ENCODE data around the gene UQCC5. TPM values are rescaled to one million over a fixed set of nuclear protein-coding genes. Genes with fewer than 3 reads are reported as not detected.
A peak's percentile ranks its signal among the peaks of the same experiment; 100 is the strongest.

UQCC5 gene
- polyA plus RNA-seq (2013), result 5.9 TPM

- ChIA-PET POLR2A (interaction anchor here (0.8 to 1.1 kb wide), 3 partner anchors 16 to 41 kb away, joined by 3 to 5 read pairs (median 3); partner anchors contain the start of gene STAB1), CTCF (interaction anchor here (0.7 to 1.4 kb wide), 8 partner anchors 15 to 66 kb away, joined by 3 to 4 read pairs (median 3); no protein-coding TSS in a partner anchor)
- Histone ChIP-seq H3K27me3 (replicated peaks in 2 of 5; ENCODE audit: control insufficient read depth in 4 of 5, insufficient read depth in 5 of 5, low read length in 4 of 5) (no peaks in the 10 kb centered on the region), H3K4me1 (ENCODE audit: control extremely low read depth in 1 of 4, control insufficient read depth in 4 of 4, insufficient read depth in 4 of 4, low read length in 3 of 4) (peaks cover 14 to 64% (median 53%) of the 10 kb centered on the region in 4 experiments), H3K4me3 (ENCODE audit: control insufficient read depth in 1 of 7, extremely low read depth in 1 of 7, insufficient read depth in 4 of 7, low read depth in 2 of 7, low read length in 6 of 7) (peak within 1 kb of the TSS; percentile 48 to 91 (median 87)), H3K36me3 (ENCODE audit: control insufficient read depth in 4 of 4, insufficient read depth in 4 of 4, low read length in 3 of 4) (peaks cover 3 to 26% (median 7%) of the 10 kb centered on the region in 4 experiments), H3K27ac (ENCODE audit: insufficient read depth in 1 of 2, low read depth in 1 of 2, low read length in 2 of 2, poor library complexity in 1 of 2, severe bottlenecking in 2 of 2) (peak within 1 kb of the TSS; percentile 56 to 86), H3K9me3 (ENCODE audit: control extremely low read depth in 1 of 5, control insufficient read depth in 4 of 5, insufficient read depth in 2 of 5, low read depth in 1 of 5, low read length in 4 of 5) (no peaks in the 10 kb centered on the region)
- WGBS (ENCODE audit: insufficient coverage), result under 1% methylated on average over 55 of the region's 65 CpGs
- DNase-seq, result peak; percentile 98 to 99 (median 99)
These were observed at the start of gene UQCC5 for GRCh38 chr3:52536369-52537164. Gene UQCC5 (plus strand): TSS chr3:52536605. CDS start chr3:52536756, 151 bp downstream.

- H3K9me3 ChIP-seq (ENCODE audit: control extremely low read depth in 1 of 5, control insufficient read depth in 4 of 5, insufficient read depth in 2 of 5, low read depth in 1 of 5, low read length in 4 of 5), result no peaks in the 10 kb centered on the region
- no peak overlapping the region for H3K4me3 ChIP-seq (ENCODE audit: control insufficient read depth in 1 of 7, extremely low read depth in 1 of 7, insufficient read depth in 4 of 7, low read depth in 2 of 7, low read length in 6 of 7)
- H3K27me3 ChIP-seq (replicated peaks in 2 of 5; ENCODE audit: control insufficient read depth in 4 of 5, insufficient read depth in 5 of 5, low read length in 4 of 5), result no peaks in the 10 kb centered on the region
- H3K27ac ChIP-seq (ENCODE audit: insufficient read depth in 1 of 2, low read depth in 1 of 2, low read length in 2 of 2, poor library complexity in 1 of 2, severe bottlenecking in 2 of 2), result no peak overlapping the region
- ChIA-PET CTCF (interaction anchor here (1.0 to 6.1 kb wide), 4 partner anchors 15 to 62 kb away, joined by 3 to 65 read pairs (median 3); no protein-coding TSS in a partner anchor), POLR2A (no interaction called here)
- H3K4me1 ChIP-seq (ENCODE audit: control extremely low read depth in 1 of 4, control insufficient read depth in 4 of 4, insufficient read depth in 4 of 4, low read length in 3 of 4), result peaks cover 0 to 38% (median 28%) of the 10 kb centered on the region in 4 experiments
- 95% methylated on average over 29 of the region's 31 CpGs for WGBS (ENCODE audit: insufficient coverage)
- peaks cover 10 to 83% (median 53%) of the 10 kb centered on the region in 4 experiments for H3K36me3 ChIP-seq (ENCODE audit: control insufficient read depth in 4 of 4, insufficient read depth in 4 of 4, low read length in 3 of 4)
- no peak for DNase-seq
These were observed 49.2 kb upstream of the UQCC5 start for GRCh38 chr3:52487050-52487787.

GRCh38 chr3:52487788-52488691 lies 48.4 kb upstream of the UQCC5 start:
- POLR2A ChIA-PET, result no interaction called here
- H3K9me3 ChIP-seq (ENCODE audit: control extremely low read depth in 1 of 5, control insufficient read depth in 4 of 5, insufficient read depth in 2 of 5, low read depth in 1 of 5, low read length in 4 of 5), result no peaks in the 10 kb centered on the region
- CTCF ChIA-PET, result interaction anchor here (1.4 to 6.1 kb wide), 2 partner anchors 11 to 16 kb away, joined by 5 to 65 read pairs; no protein-coding TSS in a partner anchor
- peaks cover 0 to 46% (median 29%) of the 10 kb centered on the region in 4 experiments for H3K4me1 ChIP-seq (ENCODE audit: control extremely low read depth in 1 of 4, control insufficient read depth in 4 of 4, insufficient read depth in 4 of 4, low read length in 3 of 4)
- 98% methylated on average over 53 of the region's 59 CpGs for WGBS (ENCODE audit: insufficient coverage)
- H3K27me3 ChIP-seq (replicated peaks in 2 of 5; ENCODE audit: control insufficient read depth in 4 of 5, insufficient read depth in 5 of 5, low read length in 4 of 5), result no peaks in the 10 kb centered on the region
- H3K27ac ChIP-seq (ENCODE audit: insufficient read depth in 1 of 2, low read depth in 1 of 2, low read length in 2 of 2, poor library complexity in 1 of 2, severe bottlenecking in 2 of 2), result no peak overlapping the region
- peaks cover 13 to 82% (median 52%) of the 10 kb centered on the region in 4 experiments for H3K36me3 ChIP-seq (ENCODE audit: control insufficient read depth in 4 of 4, insufficient read depth in 4 of 4, low read length in 3 of 4)
- H3K4me3 ChIP-seq (ENCODE audit: control insufficient read depth in 1 of 7, extremely low read depth in 1 of 7, insufficient read depth in 4 of 7, low read depth in 2 of 7, low read length in 6 of 7), result no peak overlapping the region
- no peak for DNase-seq

- H3K27ac ChIP-seq (ENCODE audit: insufficient read depth in 1 of 2, low read depth in 1 of 2, low read length in 2 of 2, poor library complexity in 1 of 2, severe bottlenecking in 2 of 2), result no peak overlapping the region
- no peak for DNase-seq
- H3K36me3 ChIP-seq (ENCODE audit: control insufficient read depth in 4 of 4, insufficient read depth in 4 of 4, low read length in 3 of 4), result peaks cover 13 to 77% (median 52%) of the 10 kb centered on the region in 4 experiments
- H3K4me1 ChIP-seq (ENCODE audit: control extremely low read depth in 1 of 4, control insufficient read depth in 4 of 4, insufficient read depth in 4 of 4, low read length in 3 of 4), result peaks cover 0 to 53% (median 34%) of the 10 kb centered on the region in 4 experiments
- 98% methylated on average over 3 of the region's 3 CpGs for WGBS (ENCODE audit: insufficient coverage)
- H3K4me3 ChIP-seq (ENCODE audit: control insufficient read depth in 1 of 7, extremely low read depth in 1 of 7, insufficient read depth in 4 of 7, low read depth in 2 of 7, low read length in 6 of 7), result no peak overlapping the region
- CTCF ChIA-PET, result interaction anchor here (0.9 to 6.1 kb wide), 3 partner anchors 9 to 16 kb away, joined by 3 to 65 read pairs (median 5); no protein-coding TSS in a partner anchor
- H3K27me3 ChIP-seq (replicated peaks in 2 of 5; ENCODE audit: control insufficient read depth in 4 of 5, insufficient read depth in 5 of 5, low read length in 4 of 5), result no peaks in the 10 kb centered on the region
- POLR2A ChIA-PET, result no interaction called here
- H3K9me3 ChIP-seq (ENCODE audit: control extremely low read depth in 1 of 5, control insufficient read depth in 4 of 5, insufficient read depth in 2 of 5, low read depth in 1 of 5, low read length in 4 of 5), result no peaks in the 10 kb centered on the region
These were observed 47.7 kb upstream of the UQCC5 start for GRCh38 chr3:52488746-52489145.

GRCh38 chr3:52489453-52489852 lies 47.0 kb upstream of the UQCC5 start:
- WGBS (ENCODE audit: insufficient coverage), result 97% methylated on average over 18 of the region's 18 CpGs
- no peaks in the 10 kb centered on the region for H3K27me3 ChIP-seq (replicated peaks in 2 of 5; ENCODE audit: control insufficient read depth in 4 of 5, insufficient read depth in 5 of 5, low read length in 4 of 5)
- H3K9me3 ChIP-seq (ENCODE audit: control extremely low read depth in 1 of 5, control insufficient read depth in 4 of 5, insufficient read depth in 2 of 5, low read depth in 1 of 5, low read length in 4 of 5), result no peaks in the 10 kb centered on the region
- H3K4me3 ChIP-seq (ENCODE audit: control insufficient read depth in 1 of 7, extremely low read depth in 1 of 7, insufficient read depth in 4 of 7, low read depth in 2 of 7, low read length in 6 of 7), result no peak overlapping the region
- H3K4me1 ChIP-seq (ENCODE audit: control extremely low read depth in 1 of 4, control insufficient read depth in 4 of 4, insufficient read depth in 4 of 4, low read length in 3 of 4), result peaks cover 0 to 60% (median 41%) of the 10 kb centered on the region in 4 experiments
- POLR2A ChIA-PET, result interaction anchor here (1.7 kb wide), 1 partner anchor 43 kb away, joined by 7 read pairs; no protein-coding TSS in a partner anchor
- H3K27ac ChIP-seq (ENCODE audit: insufficient read depth in 1 of 2, low read depth in 1 of 2, low read length in 2 of 2, poor library complexity in 1 of 2, severe bottlenecking in 2 of 2), result no peak overlapping the region
- CTCF ChIA-PET, result interaction anchor here (0.7 to 6.1 kb wide), 5 partner anchors 9 to 62 kb away, joined by 3 to 65 read pairs (median 3); no protein-coding TSS in a partner anchor
- peaks cover 13 to 75% (median 51%) of the 10 kb centered on the region in 4 experiments for H3K36me3 ChIP-seq (ENCODE audit: control insufficient read depth in 4 of 4, insufficient read depth in 4 of 4, low read length in 3 of 4)
- no peak for DNase-seq
